HL-60 (cell line): ENCODE data around the gene GPR137.

Experiments
- DNase-seq, 2 experiments: peaks; one replicate each; pipeline ENCODE4 v3.0.0-alpha.2; 2010 to 2020; ENCODE audit warnings: low read depth in 1 of 2, low spot score in 1 of 2
- H3K27ac ChIP-seq: fragments of 250-450 bp; sonication (Bioruptor Pico); replicated peaks from 2 replicates; pipeline ENCODE4 v1.5.1; 2020; ENCODE audit warnings: mild to moderate bottlenecking, moderate library complexity
- H3K27me3 ChIP-seq: fragments of 250-450 bp; sonication (Bioruptor Pico); 2 replicates; pipeline ENCODE4 v1.5.1; 2021; ENCODE audit warnings: mild to moderate bottlenecking, moderate library complexity; ENCODE audit not compliant: insufficient read depth, poor library complexity, severe bottlenecking
- H3K4me3 ChIP-seq: replicated peaks from 2 replicates; pipeline ENCODE4 v1.5.1; 2011; ENCODE audit warnings: mild to moderate bottlenecking, control low read depth, low read length; ENCODE audit not compliant: insufficient read depth
- CTCF ChIP-seq: IDR thresholded peaks from one replicate; pipeline ENCODE4 v1.5.1; 2011; ENCODE audit warnings: low read length, control low read depth, inconsistent platforms; ENCODE audit not compliant: insufficient read depth
- GABPA ChIP-seq: IDR thresholded peaks from 2 replicates; pipeline ENCODE4 v1.6.1; 2012; ENCODE audit warnings: low read depth
- POLR2AphosphoS5 ChIP-seq: IDR thresholded peaks from 2 replicates; pipeline ENCODE4 v1.6.1; 2012; ENCODE audit warnings: low read depth
- REST ChIP-seq: IDR thresholded peaks from 2 replicates; pipeline ENCODE4 v1.6.1; 2012; ENCODE audit warnings: low read depth; ENCODE audit not compliant: insufficient replicate concordance
- SPI1 ChIP-seq: IDR thresholded peaks from 2 replicates; pipeline ENCODE4 v1.6.1; 2012; ENCODE audit warnings: low read depth, mild to moderate bottlenecking, borderline replicate concordance

The GPR137 gene

DNA sequence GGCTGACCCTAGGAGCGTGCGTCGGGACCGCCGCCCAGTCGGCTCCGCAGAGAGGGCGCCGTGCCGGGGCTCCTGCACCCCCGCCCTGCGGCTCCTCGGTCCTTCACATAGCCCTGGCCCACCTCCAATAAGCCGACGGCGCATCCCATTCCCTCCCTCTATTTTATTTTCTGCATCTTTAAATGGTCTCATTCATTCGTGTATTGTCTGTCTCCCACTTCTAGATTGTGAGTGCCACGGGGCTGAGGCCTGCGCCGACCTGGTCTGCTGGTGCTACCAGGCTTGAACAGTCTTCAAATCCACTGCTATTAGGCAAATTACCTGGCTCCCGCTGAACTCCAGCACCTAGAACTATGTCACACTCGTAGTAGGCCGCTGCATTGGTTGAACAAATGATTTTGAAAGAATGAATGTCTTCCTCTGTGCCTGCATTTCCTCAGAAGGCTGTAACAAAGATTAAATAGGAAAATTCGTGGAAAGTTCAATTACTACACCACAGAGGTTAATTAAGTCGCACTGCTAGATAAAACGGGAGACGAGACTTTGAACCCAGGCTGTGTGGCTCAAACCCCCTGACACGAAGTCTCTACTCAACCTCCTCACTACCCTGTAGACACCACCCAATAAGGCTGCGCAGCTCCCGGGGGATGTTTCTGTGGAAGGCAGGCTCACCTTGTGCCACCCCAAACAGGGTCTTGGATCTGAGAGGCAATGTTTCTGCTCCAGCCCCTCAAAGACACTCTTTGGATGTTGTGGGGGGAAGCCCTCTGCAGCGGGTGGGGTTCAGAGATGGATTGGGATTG is 37.7 kb upstream of the GPR137 start:
- H3K27me3 ChIP-seq, result no peaks in the 10 kb centered on the region
- H3K27ac ChIP-seq, result no peak overlapping the region; the same call in 1 of the 2 replicates
- no peak for DNase-seq
- TF ChIP-seq CTCF, result no peak
- TF ChIP-seq POLR2AphosphoS5, result no peak
- TF ChIP-seq REST, result no peak
- TF ChIP-seq GABPA, result no peak
- TF ChIP-seq SPI1, result no peak
- H3K4me3 ChIP-seq, result peak overlapping the region; percentile 65; the same call in 1 of the 2 replicates

DNA sequence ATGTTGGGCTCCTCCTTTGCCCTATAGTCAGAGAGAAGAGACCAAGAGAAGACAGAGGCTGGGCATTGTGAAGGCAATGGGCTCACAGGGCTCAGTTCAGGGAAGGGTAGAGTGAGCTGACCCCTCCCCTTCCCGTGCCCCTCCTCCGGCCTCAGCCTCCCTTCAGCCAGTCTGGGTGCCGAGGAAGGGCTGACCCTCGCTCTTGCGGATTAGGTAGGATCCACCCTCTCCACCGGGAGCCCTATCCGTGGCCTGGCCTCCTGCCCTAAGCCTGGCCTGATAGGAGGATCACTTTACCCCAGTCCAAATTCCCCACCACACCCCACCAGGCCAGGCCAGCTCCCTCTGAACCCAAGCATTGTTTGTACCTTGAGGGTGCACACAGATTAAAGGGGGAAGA is 37.1 kb upstream of the GPR137 start:
- no peak for TF ChIP-seq REST
- TF ChIP-seq CTCF, result no peak
- no peak for TF ChIP-seq POLR2AphosphoS5
- TF ChIP-seq GABPA, result no peak
- no peak for TF ChIP-seq SPI1
- Histone ChIP-seq H3K27ac (no peak overlapping the region), H3K4me3 (no peak overlapping the region), H3K27me3 (no peaks in the 10 kb centered on the region)
- no peak for DNase-seq

DNA sequence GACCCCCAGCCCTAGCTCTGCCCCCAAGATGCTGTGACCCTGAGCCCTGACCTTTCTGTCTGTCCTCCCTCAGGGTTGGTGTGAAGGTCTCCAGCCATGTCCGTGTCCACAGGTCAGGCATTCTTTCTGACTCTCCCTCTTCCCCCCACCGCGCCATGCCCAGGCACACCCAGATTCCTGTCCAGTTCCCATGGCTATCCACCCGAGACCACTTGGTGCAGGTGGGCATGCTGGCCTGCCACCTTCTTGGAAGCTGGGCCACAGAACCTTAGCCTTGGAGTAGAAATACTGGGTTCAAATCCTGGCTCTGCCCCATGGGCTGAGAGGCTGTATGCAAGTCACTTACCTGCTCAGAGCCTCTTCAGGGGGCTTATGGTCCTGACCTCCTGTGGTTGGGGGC is 36.6 kb upstream of the GPR137 start:
- TF ChIP-seq POLR2AphosphoS5 (no peak), REST (no peak), CTCF (no peak), GABPA (no peak), SPI1 (no peak)
- DNase-seq, result no peak
- Histone ChIP-seq H3K27ac (no peak overlapping the region), H3K27me3 (no peaks in the 10 kb centered on the region), H3K4me3 (no peak overlapping the region)
